ENCODE data around the gene HDAC7.

HDAC7 gene

GRCh38 chr12:47779301-47779942, 40.3 kb downstream of the HDAC7 start:
- TF ChIP-seq CTCF (IDR thresholded peaks at IDR 0.05; ENCODE audit: low read depth, low read length): peak; percentile 95
- DNase-seq (ENCODE audit: low read depth in 2 of 2): peak; percentile 90 to 91
- no peak overlapping the region for H3K4me3 ChIP-seq (replicated peaks in 1 of 2; ENCODE audit: low read depth in 2 of 2, low read length in 2 of 2)

- no peak overlapping the region for H3K4me3 ChIP-seq (replicated peaks in 1 of 2; ENCODE audit: low read depth in 2 of 2, low read length in 2 of 2)
- no peak for DNase-seq (ENCODE audit: low read depth in 2 of 2)
- TF ChIP-seq CTCF (IDR thresholded peaks at IDR 0.05; ENCODE audit: low read depth, low read length): no peak
Measured at GRCh38 chr12:47778881-47779280, 40.8 kb downstream of the HDAC7 start.

- no peak overlapping the region for H3K4me3 ChIP-seq (replicated peaks in 1 of 2; ENCODE audit: low read depth in 2 of 2, low read length in 2 of 2)
- DNase-seq (ENCODE audit: low read depth in 2 of 2): no peak
Measured at GRCh38 chr12:47777741-47778558, 41.8 kb downstream of the HDAC7 start.

GRCh38 chr12:47777151-47777550, 42.6 kb downstream of the HDAC7 start:
- no peak overlapping the region for H3K4me3 ChIP-seq (replicated peaks in 1 of 2; ENCODE audit: low read depth in 2 of 2, low read length in 2 of 2)
- TF ChIP-seq CTCF (IDR thresholded peaks at IDR 0.05; ENCODE audit: low read depth, low read length): no peak
- no peak for DNase-seq (ENCODE audit: low read depth in 2 of 2)

More at GRCh38 chr12:47777741-47778558, 41.8 kb downstream of the HDAC7 start:
- TF ChIP-seq CTCF (IDR thresholded peaks at IDR 0.05; ENCODE audit: low read depth, low read length): no peak

GRCh38 chr12:47776471-47777143, 43.1 kb downstream of the HDAC7 start:
- no peak overlapping the region for H3K4me3 ChIP-seq (replicated peaks in 1 of 2; ENCODE audit: low read depth in 2 of 2, low read length in 2 of 2)
- DNase-seq (ENCODE audit: low read depth in 2 of 2): peak; percentile 66 to 67
- TF ChIP-seq CTCF (IDR thresholded peaks at IDR 0.05; ENCODE audit: low read depth, low read length): no peak

- H3K4me3 ChIP-seq (replicated peaks in 1 of 2; ENCODE audit: low read depth in 2 of 2, low read length in 2 of 2): no peak overlapping the region
- TF ChIP-seq CTCF (IDR thresholded peaks at IDR 0.05; ENCODE audit: low read depth, low read length): no peak
- DNase-seq (ENCODE audit: low read depth in 2 of 2): peak; percentile 58 to 60
Measured at GRCh38 chr12:47775100-47775911, 44.4 kb downstream of the HDAC7 start.

Measured in cardiac fibroblast (primary cell).